RWPE2 (cell line): ENCODE data around the gene CATSPER3.

Experiments used
- ATAC-seq: fragments of 200-7000 bp; cut with Tn5 transposase; 3 replicates; pipeline ENCODE4 v1.9.1; 2021; ENCODE audit warnings: low read depth
- DNase-seq: peaks from one replicate; pipeline ENCODE4 v3.0.0-alpha.2; 2020; ENCODE audit warnings: low spot score
- H3K27ac ChIP-seq: fragments of 450-650 bp; 2 replicates; pipeline ENCODE4 v1.5.1; 2017; ENCODE audit warnings: mild to moderate bottlenecking; ENCODE audit not compliant: poor library complexity, severe bottlenecking
- H3K27me3 ChIP-seq: fragments of 250-450 bp; sonication (Bioruptor Pico); 2 replicates; pipeline ENCODE4 v1.5.1; 2021; ENCODE audit warnings: mild to moderate bottlenecking, moderate library complexity; ENCODE audit not compliant: insufficient read depth, poor library complexity, severe bottlenecking
- H3K36me3 ChIP-seq: fragments of 250-450 bp; sonication (Bioruptor Pico); 2 replicates; pipeline ENCODE4 v1.5.1; 2020; ENCODE audit warnings: low read depth, mild to moderate bottlenecking, moderate library complexity
- H3K4me1 ChIP-seq: fragments of 250-450 bp; sonication (Bioruptor Pico); 2 replicates; pipeline ENCODE4 v1.5.1; 2021; ENCODE audit warnings: mild to moderate bottlenecking, moderate library complexity; ENCODE audit not compliant: insufficient read depth, poor library complexity, severe bottlenecking
- H3K4me3 ChIP-seq: fragments of 250-450 bp; sonication (Bioruptor Pico); 2 replicates; pipeline ENCODE4 v1.5.1; 2021; ENCODE audit warnings: mild to moderate bottlenecking, moderate library complexity; ENCODE audit not compliant: severe bottlenecking
- H3K9me3 ChIP-seq: fragments of 250-450 bp; sonication (Bioruptor Pico); 2 replicates; pipeline ENCODE4 v1.5.1; 2021; ENCODE audit warnings: mild to moderate bottlenecking, moderate library complexity; ENCODE audit not compliant: severe bottlenecking
- TF ChIP-seq, protein P1 (sequence below): fragments of 450-650 bp; IDR thresholded peaks from one replicate; pipeline ENCODE4 v1.5.1; 2017; ENCODE audit warnings: mild to moderate bottlenecking, moderate library complexity; ENCODE audit not compliant: poor library complexity, severe bottlenecking

Gene CATSPER3

DNA sequence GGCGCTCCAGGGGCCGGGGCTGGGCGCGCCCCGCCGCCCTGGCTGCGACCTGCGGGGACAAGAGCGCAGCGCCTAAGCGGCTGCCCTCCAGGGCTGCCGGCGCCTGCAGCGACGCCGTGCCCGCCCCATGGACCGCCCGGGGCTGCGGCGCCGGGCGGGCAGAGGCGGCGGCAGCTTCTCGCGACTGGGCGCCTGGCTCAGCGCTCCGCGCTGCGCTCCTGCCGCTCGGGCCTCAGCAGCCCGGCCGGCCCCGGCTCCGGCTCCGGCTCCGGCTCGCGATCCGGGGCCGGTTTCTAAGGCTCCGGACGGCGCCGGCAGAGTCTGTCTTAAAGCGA, 66.2 kb downstream of the CATSPER3 start, which contains the start of gene PITX1:
Gene PITX1 (minus strand): TSS at position 328 of the 335 bp plus-strand sequence. CDS start 347 bp downstream, outside the sequence.
- ATAC-seq (no peak), DNase-seq (no peak)
- Histone ChIP-seq H3K9me3 (no peaks in the 10 kb centered on the region), H3K4me1 (peaks cover 6% of the 10 kb centered on the region), H3K27me3 (peaks cover 7% of the 10 kb centered on the region), H3K27ac (peak within 1 kb of the TSS; percentile 85), H3K4me3 (peak within 1 kb of the TSS; percentile 91), H3K36me3 (peaks cover 34% of the 10 kb centered on the region)
- TF ChIP-seq, protein P1, sequence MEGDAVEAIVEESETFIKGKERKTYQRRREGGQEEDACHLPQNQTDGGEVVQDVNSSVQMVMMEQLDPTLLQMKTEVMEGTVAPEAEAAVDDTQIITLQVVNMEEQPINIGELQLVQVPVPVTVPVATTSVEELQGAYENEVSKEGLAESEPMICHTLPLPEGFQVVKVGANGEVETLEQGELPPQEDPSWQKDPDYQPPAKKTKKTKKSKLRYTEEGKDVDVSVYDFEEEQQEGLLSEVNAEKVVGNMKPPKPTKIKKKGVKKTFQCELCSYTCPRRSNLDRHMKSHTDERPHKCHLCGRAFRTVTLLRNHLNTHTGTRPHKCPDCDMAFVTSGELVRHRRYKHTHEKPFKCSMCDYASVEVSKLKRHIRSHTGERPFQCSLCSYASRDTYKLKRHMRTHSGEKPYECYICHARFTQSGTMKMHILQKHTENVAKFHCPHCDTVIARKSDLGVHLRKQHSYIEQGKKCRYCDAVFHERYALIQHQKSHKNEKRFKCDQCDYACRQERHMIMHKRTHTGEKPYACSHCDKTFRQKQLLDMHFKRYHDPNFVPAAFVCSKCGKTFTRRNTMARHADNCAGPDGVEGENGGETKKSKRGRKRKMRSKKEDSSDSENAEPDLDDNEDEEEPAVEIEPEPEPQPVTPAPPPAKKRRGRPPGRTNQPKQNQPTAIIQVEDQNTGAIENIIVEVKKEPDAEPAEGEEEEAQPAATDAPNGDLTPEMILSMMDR = no peak

DNA sequence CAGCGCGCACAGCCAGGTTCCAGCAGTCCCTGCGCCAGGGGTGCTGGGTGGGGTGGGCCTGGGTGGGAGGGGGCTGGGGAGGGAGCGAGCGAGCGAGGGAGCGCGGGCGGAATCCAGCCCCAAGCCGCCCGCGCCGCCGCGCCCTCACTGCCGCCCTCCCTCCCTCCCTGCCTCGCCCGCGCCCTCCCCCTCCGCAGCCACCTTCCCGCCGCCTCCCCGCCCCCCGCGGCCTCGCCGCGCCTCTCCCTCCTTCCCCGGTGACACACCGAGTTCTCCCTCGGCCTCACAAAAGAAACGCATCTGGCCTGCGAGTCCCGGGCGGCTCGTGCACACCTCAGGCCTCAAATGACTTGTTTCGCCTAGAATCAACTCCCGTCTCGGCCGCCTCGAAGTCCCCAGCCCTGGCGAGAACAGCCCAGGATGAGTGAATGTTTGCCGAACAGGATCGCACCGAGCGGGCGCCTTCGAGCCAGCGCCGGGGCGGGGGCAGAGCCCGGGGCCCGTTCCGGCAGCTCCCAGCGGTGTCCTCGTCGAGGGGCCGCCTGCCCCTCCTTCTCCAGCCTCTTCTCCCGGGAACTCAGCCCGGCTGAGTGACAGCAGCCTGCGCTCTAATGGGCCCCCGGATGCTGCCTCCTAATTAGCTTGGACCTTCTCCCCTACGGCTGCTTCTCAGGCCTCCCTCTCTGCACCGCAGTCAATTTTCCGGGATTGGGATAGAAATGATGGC, 66.7 kb downstream of the CATSPER3 start:
- peak; percentile 92 for DNase-seq
- peak overlapping the region; percentile 85 for H3K27ac ChIP-seq

DNA sequence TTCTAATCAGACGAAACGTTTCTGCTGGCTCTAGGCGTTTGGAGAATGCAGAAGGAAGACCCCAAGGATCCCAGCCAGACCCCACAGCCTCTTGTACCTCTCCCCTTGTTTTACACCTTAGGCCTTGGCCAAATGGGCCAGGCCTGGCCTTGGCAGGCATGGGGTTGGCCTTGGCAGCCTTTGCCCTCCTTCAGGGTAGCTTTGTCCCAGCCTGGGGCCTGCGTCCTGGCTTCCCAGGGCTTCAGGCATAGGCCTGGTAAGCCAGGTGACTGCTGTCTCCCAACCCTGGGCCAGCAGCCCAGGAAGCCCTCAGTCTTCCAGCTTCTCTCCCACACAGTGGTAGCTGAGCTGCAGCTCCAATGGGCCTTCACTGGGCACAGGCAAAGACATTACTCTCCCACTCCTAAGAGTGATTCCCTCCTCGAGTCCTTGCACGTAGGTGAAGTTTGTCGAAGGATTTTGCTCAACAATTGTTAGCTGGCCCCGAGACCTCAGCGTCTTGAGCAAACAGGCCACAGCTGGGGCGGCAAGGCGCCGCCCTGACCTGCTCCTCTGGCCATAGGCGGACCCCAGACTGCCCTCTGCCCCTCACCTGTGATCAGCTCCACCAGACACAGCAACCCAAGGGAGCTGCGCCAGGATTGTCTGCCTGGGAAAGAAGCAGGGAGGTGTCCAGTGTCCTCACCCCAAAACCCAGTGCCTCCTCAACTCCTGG, 67.4 kb downstream of the CATSPER3 start:
- Histone ChIP-seq H3K36me3 (peaks cover 24% of the 10 kb centered on the region), H3K4me3 (peak overlapping the region; percentile 91), H3K27me3 (peaks cover 11% of the 10 kb centered on the region), H3K9me3 (no peaks in the 10 kb centered on the region), H3K27ac (peak overlapping the region; percentile 85), H3K4me1 (peaks cover 6% of the 10 kb centered on the region)
- ATAC-seq (no peak), DNase-seq (no peak)
- TF ChIP-seq, protein P1 = no peak

More for the DNA sequence above, 66.7 kb downstream of the CATSPER3 start:
- peak; percentile 46 for ATAC-seq
- H3K36me3 ChIP-seq = peaks cover 32% of the 10 kb centered on the region
- no peaks in the 10 kb centered on the region for H3K9me3 ChIP-seq
- peaks cover 11% of the 10 kb centered on the region for H3K27me3 ChIP-seq
- H3K4me3 ChIP-seq = peak overlapping the region; percentile 91
- TF ChIP-seq, protein P1 = no peak
- H3K4me1 ChIP-seq = peaks cover 6% of the 10 kb centered on the region

DNA sequence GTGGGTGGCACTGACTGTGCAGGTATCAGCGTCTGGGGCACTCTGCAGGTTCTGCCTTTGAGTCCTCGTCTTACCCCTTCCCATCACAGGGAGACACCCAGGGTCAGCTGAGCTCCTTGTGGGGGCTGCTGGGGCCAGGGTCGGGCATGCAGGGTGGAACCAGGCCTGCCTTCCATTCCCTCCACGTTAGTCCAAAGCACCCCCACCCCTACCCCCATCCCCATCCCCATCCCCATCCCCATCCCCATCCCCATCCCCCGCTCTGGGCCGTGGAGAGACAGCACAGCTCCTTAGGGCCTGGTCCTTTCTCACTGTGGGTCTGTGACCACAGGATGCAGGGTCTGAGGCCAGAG, 67.9 kb downstream of the CATSPER3 start:
- ATAC-seq (no peak), DNase-seq (no peak)
- no peaks in the 10 kb centered on the region for H3K9me3 ChIP-seq
- peaks cover 6% of the 10 kb centered on the region for H3K4me1 ChIP-seq
- peaks cover 19% of the 10 kb centered on the region for H3K36me3 ChIP-seq
- no peak overlapping the region for H3K27ac ChIP-seq
- TF ChIP-seq, protein P1 = no peak
- no peak overlapping the region for H3K4me3 ChIP-seq
- peaks cover 11% of the 10 kb centered on the region for H3K27me3 ChIP-seq

DNA sequence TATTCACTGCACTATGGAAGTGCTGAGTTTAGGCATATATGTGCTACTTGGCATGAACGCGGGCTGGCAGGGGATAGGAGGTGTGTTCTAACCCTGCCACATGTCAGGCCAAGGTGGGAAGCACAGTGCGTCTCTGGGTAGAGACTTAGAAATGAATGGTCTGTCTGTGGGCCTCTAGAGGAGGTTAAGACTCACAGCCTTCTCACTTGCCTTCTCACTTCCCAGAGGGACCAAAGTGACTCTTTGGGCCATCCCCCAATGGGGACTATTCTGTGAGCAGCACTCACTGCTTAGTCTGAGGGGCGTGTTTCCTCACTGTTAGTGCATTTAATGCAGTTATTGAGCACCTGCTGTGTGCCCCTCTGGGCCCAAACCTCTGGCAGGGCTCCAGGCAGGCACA, 68.7 kb downstream of the CATSPER3 start:
- no peak for DNase-seq
- Histone ChIP-seq H3K4me1 (peaks cover 6% of the 10 kb centered on the region), H3K4me3 (no peak overlapping the region), H3K27ac (no peak overlapping the region), H3K36me3 (peaks cover 14% of the 10 kb centered on the region), H3K9me3 (no peaks in the 10 kb centered on the region), H3K27me3 (peaks cover 11% of the 10 kb centered on the region)
- TF ChIP-seq, protein P1 = no peak
- ATAC-seq = no peak
